Endothelial cell of umbilical vein (primary cell): ENCODE measurements around the gene ARPP19. TPM values are rescaled to one million over a fixed set of nuclear protein-coding genes. Genes with fewer than 3 reads are reported as not detected.

Source experiments
- BruUV-seq: library from RNA; stranded (reverse); fragments of 400-500 nt; replicated peaks from 2 replicates; lab custom pipeline; 2021; lab: Mats Ljungman, UMichigan
- CTCF ChIA-PET: fragments of 300-600, 350-600 bp; sonication (Branson Sonifier 250); formaldehyde crosslinking; loops from one replicate; lab custom pipeline; 2021; ENCODE audit warnings: antibody characterized with exemption, inconsistent platforms; lab: Charles Lee
- POLR2A ChIA-PET: fragments of 300-600, 350-600 bp; sonication (Branson Sonifier 250); formaldehyde crosslinking; loops from one replicate; lab custom pipeline; 2021; ENCODE audit warnings: antibody characterized with exemption, inconsistent platforms; lab: Charles Lee
- DNase-seq: peaks from one replicate; pipeline ENCODE4 v3.0.0-alpha.2; 2011; ENCODE audit warnings: low read depth, low spot score
- FAIRE-seq: peaks from 2 replicates; lab custom pipeline; 2011; peaks lifted over from hg19 to GRCh38; lab: Jason Lieb, UNC
- H2AFZ ChIP-seq: 2 replicates; pipeline ENCODE4 v1.6.0; 2012; ENCODE audit warnings: low read depth, low read length, control low read depth, inconsistent platforms
- H3K27ac ChIP-seq: 2 replicates; pipeline ENCODE4 v1.5.1; 2011; ENCODE audit warnings: low read depth, mild to moderate bottlenecking, control low read depth, low read length, moderate library complexity; ENCODE audit not compliant: insufficient read depth
- H3K27me3 ChIP-seq, 2 experiments: 2 replicates each; pipeline versions ENCODE4 v1.6.0 to v1.6.1; 2011; ENCODE audit warnings: low read length in 2 of 2, mixed read lengths in 1 of 2; ENCODE audit not compliant: control insufficient read depth in 2 of 2, insufficient read depth in 2 of 2
- H3K36me3 ChIP-seq, 2 experiments: 2 replicates in 1 of 2; 3 replicates in 1 of 2; pipeline ENCODE4 v1.5.1; 2011; ENCODE audit warnings: low read length in 2 of 2, mild to moderate bottlenecking in 1 of 2, moderate library complexity in 1 of 2; ENCODE audit not compliant: control insufficient read depth in 2 of 2, insufficient read depth in 2 of 2; ENCODE audit errors: extremely low read depth in 1 of 2
- H3K4me1 ChIP-seq: 3 replicates; pipeline ENCODE4 v1.5.1; 2011; ENCODE audit warnings: mild to moderate bottlenecking, low read length; ENCODE audit not compliant: control insufficient read depth, insufficient read depth; ENCODE audit errors: extremely low read depth
- H3K4me2 ChIP-seq: 2 replicates; pipeline ENCODE4 v1.6.1; 2011; ENCODE audit warnings: low read length, control low read depth, mixed read lengths; ENCODE audit not compliant: insufficient read depth
- H3K4me3 ChIP-seq, 3 experiments: fragments of 200-600 bp in 1 of 3; sonication (generic), shearing (Covaris generic) in 1 of 3; replicated peaks in 1 of 3; 2 replicates each; pipeline ENCODE4 v1.5.1; 2011 to 2016; ENCODE audit warnings: control low read depth in 3 of 3, low read length in 3 of 3, mild to moderate bottlenecking in 2 of 3, inconsistent platforms in 1 of 3, low read depth in 1 of 3, moderate library complexity in 1 of 3; ENCODE audit not compliant: insufficient read depth in 1 of 3
- H3K79me2 ChIP-seq: 2 replicates; pipeline ENCODE4 v1.6.0; 2012; ENCODE audit warnings: low read length, inconsistent platforms; ENCODE audit not compliant: control insufficient read depth, insufficient read depth
- H3K9ac ChIP-seq: replicated peaks from 2 replicates; pipeline ENCODE3; 2011; ENCODE audit warnings: low read length, control low read depth; ENCODE audit not compliant: insufficient read depth; ENCODE audit errors: extremely low read depth
- H3K9me1 ChIP-seq: replicated peaks from 3 replicates; pipeline ENCODE4 v1.6.0; 2011; ENCODE audit warnings: mild to moderate bottlenecking, low read length; ENCODE audit not compliant: control insufficient read depth, insufficient read depth; ENCODE audit errors: extremely low read depth
- H3K9me3 ChIP-seq: replicated peaks from 2 replicates; pipeline ENCODE4 v1.5.1; 2012; ENCODE audit warnings: low read length, inconsistent platforms; ENCODE audit not compliant: control insufficient read depth, insufficient read depth
- H4K20me1 ChIP-seq: replicated peaks from 2 replicates; pipeline ENCODE3; 2011; ENCODE audit warnings: mild to moderate bottlenecking, low read length; ENCODE audit not compliant: control insufficient read depth, insufficient read depth; ENCODE audit errors: extremely low read depth
- CTCF ChIP-seq, 2 donors: IDR thresholded peaks; 1 replicate in 1 of 2; 2 replicates in 1 of 2; pipeline ENCODE4 v1.5.1; 2011; ENCODE audit warnings: low read length in 2 of 2, mild to moderate bottlenecking in 2 of 2, moderate library complexity in 2 of 2, control low read depth in 1 of 2, inconsistent platforms in 1 of 2, low read depth in 1 of 2; ENCODE audit not compliant: insufficient read depth in 1 of 2; ENCODE audit errors: extremely low read depth in 1 of 2
- EZH2 ChIP-seq: IDR thresholded peaks from 2 replicates; pipeline ENCODE4 v1.6.1; 2012; ENCODE audit warnings: borderline replicate concordance, low read depth, mild to moderate bottlenecking, moderate library complexity, low read length, inconsistent platforms; ENCODE audit not compliant: severe bottlenecking
- FOS ChIP-seq: IDR thresholded peaks from 2 replicates; pipeline ENCODE4 v1.6.1; 2011; ENCODE audit warnings: mild to moderate bottlenecking, low read length, moderate library complexity, borderline replicate concordance; ENCODE audit not compliant: insufficient read depth
- GATA2 ChIP-seq: IDR thresholded peaks from 2 replicates; pipeline ENCODE4 v1.7.0; 2011; ENCODE audit warnings: low read depth, mild to moderate bottlenecking, moderate library complexity, mixed read lengths, low read length; ENCODE audit not compliant: insufficient read length, insufficient read depth
- JUN ChIP-seq: IDR thresholded peaks from 2 replicates; pipeline ENCODE4 v1.6.1; 2011; ENCODE audit warnings: borderline replicate concordance, low read depth; ENCODE audit not compliant: insufficient read length, insufficient read depth
- MAX ChIP-seq: IDR thresholded peaks from 2 replicates; pipeline ENCODE4 v1.6.1; 2011; ENCODE audit not compliant: insufficient read depth, insufficient read length
- MYC ChIP-seq: IDR thresholded peaks from one replicate; pipeline ENCODE4 v1.6.1; 2011; ENCODE audit warnings: mild to moderate bottlenecking, low read depth, low read length
- POLR2A ChIP-seq: IDR thresholded peaks from 2 replicates; pipeline ENCODE4 v1.6.1; 2012; ENCODE audit warnings: low read depth, mild to moderate bottlenecking, control low read depth, low read length
- POLR2AphosphoS5 ChIP-seq: IDR thresholded peaks from 2 replicates; pipeline ENCODE4 v1.6.1; 2012; ENCODE audit warnings: low read depth, mild to moderate bottlenecking, control low read depth, low read length, moderate library complexity; ENCODE audit not compliant: insufficient read depth
- dilution Hi-C: fragments of 300-500 bp; cut with MboI; formaldehyde crosslinking; loops from one replicate; pipeline ENCODE4 v1.15.0; 2019; ENCODE audit warnings: low sequenced_read_pairs; ENCODE audit not compliant: extremely low pct_ligation_motif_present
- intact Hi-C: fragments of 100-400 bp; cut with micrococcal nuclease; formaldehyde crosslinking; loops from one replicate; pipeline ENCODE4 v1.10.0; 2022
- polyA plus RNA-seq, 4 experiments: library from polyadenylated mRNA; depleted of rRNA in 3 of 4; stranded (reverse) in 3 of 4; unstranded in 1 of 4; fragments of >200 nt; gene quantifications; 2 replicates each; pipeline versions ENCODE4 v1.2.1 to v1.2.3, GENCODE V29; 2011 to 2012; ENCODE audit warnings: missing spikeins in 1 of 4
- total RNA-seq: library from RNA; stranded (reverse); gene quantifications from 2 replicates; pipeline ENCODE4 v1.2.3, GENCODE V29; 2021

The ARPP19 gene
- total and polyA plus RNA-seq, 2 donors (not counting 3 experiments of a cell fraction or from before 2014, with no cell fraction given): 47.1 to 191 TPM

- Histone ChIP-seq H3K4me3 (no peak overlapping the region), H3K79me2 (peaks cover 98% of the 10 kb centered on the region), H3K9me1 (no peaks in the 10 kb centered on the region), H3K27me3 (no peaks in the 10 kb centered on the region), H3K4me1 (peaks cover 8% of the 10 kb centered on the region), H3K9me3 (no peaks in the 10 kb centered on the region), H2AFZ (no peak overlapping the region), H3K36me3 (no peaks in the 10 kb centered on the region), H3K27ac (no peak overlapping the region), H4K20me1 (peaks cover 3% of the 10 kb centered on the region), H3K4me2 (no peak overlapping the region), H3K9ac (no peak overlapping the region)
- ChIA-PET CTCF (no interaction called here), POLR2A (no interaction called here)
- intact Hi-C loops (no loop called here), dilution Hi-C loops (no loop called here)
- no TSS peak for BruUV-seq
- no peak for TF ChIP-seq MAX
- no peak for TF ChIP-seq MYC
- TF ChIP-seq CTCF (IDR thresholded peaks at IDR 0.05; ENCODE audit: extremely low read depth in 1 of 2, insufficient read depth in 1 of 2, low read depth in 1 of 2, low read length in 2 of 2): no peak
- no peak for TF ChIP-seq EZH2
- TF ChIP-seq GATA2: no peak
- TF ChIP-seq JUN: no peak
- no peak for TF ChIP-seq POLR2AphosphoS5
- TF ChIP-seq POLR2A: no peak
- no peak for TF ChIP-seq FOS
- FAIRE-seq: no peak
- DNase-seq: no peak
Measured at GRCh38 chr15:52520421-52520820, 48.4 kb downstream of the ARPP19 start.
